ENCODE results near the gene TLE7. TPM values are rescaled to one million over a fixed set of nuclear protein-coding genes. Genes with fewer than 3 reads are reported as not detected.
A peak's percentile ranks its signal among the peaks of the same experiment; 100 is the strongest.

TLE7 gene
- total RNA-seq, 1 experiment from 2014 or later, result not detected

- H4K20me1 ChIP-seq (ENCODE audit: insufficient read depth), result 0 out of 2 replicates have a peak, but pooled peaks cover 3% of the 10 kb centered on the region
- no peaks in the 10 kb centered on the region for H3K27me3 ChIP-seq (ENCODE audit: insufficient read depth, low read depth)
- no peak for TF ChIP-seq EZH2 (IDR thresholded peaks at IDR 0.05; ENCODE audit: low read depth)
- TF ChIP-seq CTCF (conservative IDR thresholded peaks at IDR 0.05), result no peak
- no TSS peak for BruUV-seq (replicated peaks)
- no peak overlapping the region for H2AFZ ChIP-seq
- 0 out of 2 replicates have a peak overlapping the region, but pooled peaks have one; percentile 36 for H3K27ac ChIP-seq
- 0 out of 2 replicates have a peak overlapping the region, but pooled peaks have one; percentile 2 for H3K4me2 ChIP-seq
- H3K4me3 ChIP-seq, result no peak overlapping the region
- H3K36me3 ChIP-seq (ENCODE audit: low read depth), result peaks cover 16% of the 10 kb centered on the region; the same call in 1 of the 2 replicates
- peaks cover 18% of the 10 kb centered on the region; the same call in 1 of the 2 replicates for H3K4me1 ChIP-seq (replicated peaks; ENCODE audit: insufficient read depth)
- peak in 1 of 2 experiments; percentile 66 for DNase-seq
- intact Hi-C loops (cut with micrococcal nuclease; ENCODE audit: unreplicated experiment), result no loop called here
- peaks cover 11% of the 10 kb centered on the region; the same call in 1 of the 2 replicates for H3F3A ChIP-seq (ENCODE audit: insufficient read depth, low read depth)
- H3K9me2 ChIP-seq (ENCODE audit: insufficient read depth), result no peaks in the 10 kb centered on the region
- POLR2A ChIA-PET (ENCODE audit: unreplicated experiment), result interaction anchor here (0.7 kb wide), 1 partner anchor 46 kb away, joined by 7 read pairs; no protein-coding TSS in a partner anchor
- no peaks in the 10 kb centered on the region for H3K79me2 ChIP-seq (ENCODE audit: low read depth)
- 0 out of 2 replicates have a peak, but pooled peaks cover 4% of the 10 kb centered on the region for H3K9me3 ChIP-seq (ENCODE audit: insufficient read depth, low read depth)
- CTCF ChIA-PET, result interaction anchor here (0.6 kb wide), 1 partner anchor 9 kb away, joined by 3 read pairs; no protein-coding TSS in a partner anchor
Observed at GRCh38 chr16:71474864-71475263, 33.0 kb upstream of the TLE7 start.

DNA sequence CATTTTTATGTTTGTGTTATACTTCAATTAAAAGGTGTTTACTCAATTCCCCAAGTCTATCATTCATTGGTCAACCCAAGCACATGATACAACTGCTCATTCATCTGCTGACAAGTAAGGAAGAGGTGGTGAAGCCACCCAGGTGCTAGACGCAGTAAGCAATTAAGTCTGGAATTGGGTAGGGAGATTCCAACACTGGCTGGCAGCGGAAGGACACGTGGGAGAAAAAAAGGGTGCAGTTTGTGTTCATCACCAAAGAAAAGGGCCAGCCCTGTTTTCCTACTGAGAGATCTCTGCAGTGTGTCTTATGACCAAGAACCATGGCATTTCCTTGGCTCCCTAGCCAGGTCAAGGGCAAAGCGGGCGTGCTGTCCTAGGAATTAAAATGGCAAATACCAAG lies 32.0 kb upstream of the TLE7 start:
- no TSS peak for BruUV-seq (replicated peaks)
- no peaks in the 10 kb centered on the region for H3K9me2 ChIP-seq (ENCODE audit: insufficient read depth)
- no peak overlapping the region for H3K4me3 ChIP-seq
- CTCF ChIA-PET, result no interaction called here
- no peaks in the 10 kb centered on the region for H3K27me3 ChIP-seq (ENCODE audit: insufficient read depth, low read depth)
- H3K4me1 ChIP-seq (replicated peaks; ENCODE audit: insufficient read depth), result peaks cover 18% of the 10 kb centered on the region; the same call in 1 of the 2 replicates
- H3K36me3 ChIP-seq (ENCODE audit: low read depth), result peaks cover 16% of the 10 kb centered on the region; the same call in 1 of the 2 replicates
- intact Hi-C loops (cut with micrococcal nuclease; ENCODE audit: unreplicated experiment), result no loop called here
- 0 out of 2 replicates have a peak, but pooled peaks cover 4% of the 10 kb centered on the region for H3K9me3 ChIP-seq (ENCODE audit: insufficient read depth, low read depth)
- H2AFZ ChIP-seq, result no peak overlapping the region
- no peak overlapping the region for H3K27ac ChIP-seq
- H4K20me1 ChIP-seq (ENCODE audit: insufficient read depth), result 0 out of 2 replicates have a peak, but pooled peaks cover 3% of the 10 kb centered on the region
- H3K79me2 ChIP-seq (ENCODE audit: low read depth), result no peaks in the 10 kb centered on the region
- H3K4me2 ChIP-seq, result no peak overlapping the region
- POLR2A ChIA-PET (ENCODE audit: unreplicated experiment), result no interaction called here
- no peak for TF ChIP-seq CTCF (conservative IDR thresholded peaks at IDR 0.05)
- no peak for TF ChIP-seq EZH2 (IDR thresholded peaks at IDR 0.05; ENCODE audit: low read depth)
- no peak for DNase-seq
- peaks cover 11% of the 10 kb centered on the region; the same call in 1 of the 2 replicates for H3F3A ChIP-seq (ENCODE audit: insufficient read depth, low read depth)

DNA sequence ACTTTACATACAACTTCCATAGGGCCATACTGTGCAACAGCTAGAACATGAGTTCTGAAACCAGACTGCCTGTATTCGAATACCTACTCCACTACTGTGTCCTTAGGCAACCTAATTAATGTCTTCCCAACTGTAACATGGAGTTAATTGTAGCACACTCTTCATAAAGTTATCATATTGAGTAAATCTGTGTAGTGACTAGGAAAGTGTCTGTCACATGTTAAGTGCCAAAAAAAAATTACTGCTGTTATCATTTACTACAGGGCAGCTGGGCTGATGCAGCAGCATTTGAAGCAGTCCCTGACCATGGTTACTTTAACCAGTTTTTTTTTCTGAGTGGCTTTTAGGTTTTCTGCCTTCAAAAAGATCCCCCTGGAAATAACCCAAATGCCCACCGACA lies 31.1 kb upstream of the TLE7 start:
- CTCF ChIA-PET, result no interaction called here
- H3K27me3 ChIP-seq (ENCODE audit: insufficient read depth, low read depth), result no peaks in the 10 kb centered on the region
- intact Hi-C loops (cut with micrococcal nuclease; ENCODE audit: unreplicated experiment), result no loop called here
- no peak overlapping the region for H3K27ac ChIP-seq
- no peaks in the 10 kb centered on the region for H3K79me2 ChIP-seq (ENCODE audit: low read depth)
- H3K4me1 ChIP-seq (replicated peaks; ENCODE audit: insufficient read depth), result peaks cover 18% of the 10 kb centered on the region; the same call in 1 of the 2 replicates
- H3K9me3 ChIP-seq (ENCODE audit: insufficient read depth, low read depth), result 0 out of 2 replicates have a peak, but pooled peaks cover 4% of the 10 kb centered on the region
- no peak for TF ChIP-seq EZH2 (IDR thresholded peaks at IDR 0.05; ENCODE audit: low read depth)
- TF ChIP-seq CTCF (conservative IDR thresholded peaks at IDR 0.05), result no peak
- H3K9me2 ChIP-seq (ENCODE audit: insufficient read depth), result no peaks in the 10 kb centered on the region
- H4K20me1 ChIP-seq (ENCODE audit: insufficient read depth), result 0 out of 2 replicates have a peak, but pooled peaks cover 3% of the 10 kb centered on the region
- peaks cover 10% of the 10 kb centered on the region; the same call in 1 of the 2 replicates for H3K36me3 ChIP-seq (ENCODE audit: low read depth)
- H3K4me2 ChIP-seq, result no peak overlapping the region
- peaks cover 11% of the 10 kb centered on the region; the same call in 1 of the 2 replicates for H3F3A ChIP-seq (ENCODE audit: insufficient read depth, low read depth)
- no peak overlapping the region for H2AFZ ChIP-seq
- DNase-seq, result no peak
- no TSS peak for BruUV-seq (replicated peaks)
- H3K4me3 ChIP-seq, result no peak overlapping the region
- POLR2A ChIA-PET (ENCODE audit: unreplicated experiment), result no interaction called here
